HepG2 (cell line): ENCODE data around the gene PKLR. TPM values are rescaled to one million over a fixed set of nuclear protein-coding genes. Genes with fewer than 3 reads are reported as not detected.
A peak's percentile ranks its signal among the peaks of the same experiment; 100 is the strongest.

Experiments used
- AGO1 ChIP-seq: fragments of 200-400 bp; formaldehyde crosslinking; IDR thresholded peaks from 2 replicates; pipeline ENCODE4 v1.6.1; 2017; ENCODE audit warnings: mild to moderate bottlenecking, low read depth, low read length, moderate library complexity; ENCODE audit not compliant: poor library complexity, severe bottlenecking
- ARID5B ChIP-seq: IDR thresholded peaks from 2 replicates; pipeline ENCODE4 v1.4.0; 2020; ENCODE audit warnings: mild to moderate bottlenecking, missing genetic modification reagents
- BRCA1 ChIP-seq: sonication (generic); formaldehyde crosslinking; IDR thresholded peaks from 2 replicates; pipeline ENCODE4 v1.4.0; 2020; ENCODE audit warnings: missing genetic modification reagents
- EEA1 ChIP-seq: sonication (generic); formaldehyde crosslinking; IDR thresholded peaks from 2 replicates; pipeline ENCODE4 v1.5.1; 2020; ENCODE audit warnings: mild to moderate bottlenecking, missing genetic modification reagents, borderline replicate concordance
- ETV5 ChIP-seq: IDR thresholded peaks from 2 replicates; pipeline ENCODE4 v1.6.1; 2018; ENCODE audit warnings: missing biosample characterization, missing genetic modification reagents, inconsistent platforms, borderline replicate concordance
- GFI1 ChIP-seq: sonication (generic); formaldehyde crosslinking; IDR thresholded peaks from 2 replicates; pipeline ENCODE4 v1.5.0; 2020; ENCODE audit warnings: missing genetic modification reagents, mild to moderate bottlenecking, borderline replicate concordance
- GPBP1L1 ChIP-seq: sonication (generic); formaldehyde crosslinking; IDR thresholded peaks from 2 replicates; pipeline ENCODE4 v1.5.0; 2020; ENCODE audit warnings: mild to moderate bottlenecking, missing genetic modification reagents
- HHEX ChIP-seq: IDR thresholded peaks from 2 replicates; pipeline ENCODE4 v1.6.1; 2016; ENCODE audit warnings: control low read depth
- IKZF4 ChIP-seq: sonication (generic); formaldehyde crosslinking; IDR thresholded peaks from 2 replicates; pipeline ENCODE4 v1.5.1; 2020; ENCODE audit warnings: borderline replicate concordance, mild to moderate bottlenecking, low read depth, missing genetic modification reagents; ENCODE audit errors: not compliant biosample characterization
- JUNB ChIP-seq: sonication (generic); formaldehyde crosslinking; IDR thresholded peaks from 2 replicates; pipeline ENCODE4 v1.8.0; 2022; ENCODE audit warnings: missing genetic modification reagents, mild to moderate bottlenecking, borderline replicate concordance
- MED13 ChIP-seq: sonication (generic); formaldehyde crosslinking; IDR thresholded peaks from 2 replicates; pipeline ENCODE4 v1.5.0; 2020; ENCODE audit warnings: missing genetic modification reagents
- MTA1 ChIP-seq: sonication (generic); formaldehyde crosslinking; IDR thresholded peaks from 2 replicates; pipeline ENCODE4 v1.4.0; 2020; ENCODE audit warnings: missing genetic modification reagents, mild to moderate bottlenecking, borderline replicate concordance
- RNF2 ChIP-seq: fragments of 450-650 bp; conservative IDR thresholded peaks from 2 replicates; pipeline ENCODE4 v1.6.1; 2016; ENCODE audit warnings: low read depth
- ZFP41 ChIP-seq: sonication (generic); formaldehyde crosslinking; IDR thresholded peaks from 2 replicates; pipeline ENCODE4 v1.4.0; 2020; ENCODE audit warnings: mild to moderate bottlenecking, missing genetic modification reagents, borderline replicate concordance
- ZNF12 ChIP-seq: sonication (generic); formaldehyde crosslinking; IDR thresholded peaks from 2 replicates; pipeline ENCODE4 v1.5.0; 2020; ENCODE audit warnings: missing genetic modification reagents
- ZNF232 ChIP-seq: sonication (generic); formaldehyde crosslinking; IDR thresholded peaks from 2 replicates; pipeline ENCODE4 v1.4.0; 2020; ENCODE audit warnings: missing genetic modification reagents, borderline replicate concordance
- ZNF501 ChIP-seq: sonication (generic); formaldehyde crosslinking; IDR thresholded peaks from 2 replicates; pipeline ENCODE4 v1.5.1; 2020; ENCODE audit warnings: mild to moderate bottlenecking, moderate library complexity, missing genetic modification reagents
- ZNF552 ChIP-seq: sonication (generic); formaldehyde crosslinking; IDR thresholded peaks from 2 replicates; pipeline ENCODE4 v1.9.0; 2022; ENCODE audit warnings: missing genetic modification reagents, mild to moderate bottlenecking, borderline replicate concordance
- ZNF619 ChIP-seq: sonication (generic); formaldehyde crosslinking; IDR thresholded peaks from 2 replicates; pipeline ENCODE4 v1.4.0; 2020; ENCODE audit warnings: mild to moderate bottlenecking, missing genetic modification reagents
- ZZZ3 ChIP-seq: sonication (generic); formaldehyde crosslinking; IDR thresholded peaks from 2 replicates; pipeline ENCODE4 v1.4.0; 2020; ENCODE audit warnings: missing genetic modification reagents, mild to moderate bottlenecking, borderline replicate concordance
- polyA plus RNA-seq, 8 experiments: library from polyadenylated mRNA; depleted of rRNA in 3 of 8; stranded (reverse) in 7 of 8; unstranded in 1 of 8; fragments of >200 nt; fragmentation: Illumina TruSeq in 4 of 8; extraction: Trizol in 4 of 8; gene quantifications; 2 replicates each; pipeline versions ENCODE4 v1.2.1 to v1.2.3, GENCODE V29; 2011 to 2016; ENCODE audit warnings: low read depth in 4 of 8, missing spikeins in 1 of 8, mixed read lengths in 1 of 8; ENCODE audit not compliant: insufficient read depth in 1 of 8
- total RNA-seq, 5 experiments: library from RNA; depleted of rRNA; stranded (reverse); fragments of >200 nt; fragmentation: Illumina TruSeq; extraction: Trizol; gene quantifications; 2 replicates each; pipeline ENCODE4 v1.2.3, GENCODE V29; 2016; ENCODE audit warnings: low read depth in 1 of 5
- TF ChIP-seq, protein P1 (sequence below): IDR thresholded peaks from 2 replicates; pipeline ENCODE4 v1.6.1; 2012; ENCODE audit warnings: low read depth, low read length, improper control_type of control experiment

PKLR gene
- total and polyA plus RNA-seq, 2 of the 13 experiments (the other 11 are each of a cell fraction or from before 2014, with no cell fraction given) = 10.3 to 29.3 TPM

GRCh38 chr1:155322953-155323728 is 21.9 kb upstream of the PKLR start (continued):
- TF ChIP-seq MTA1 (no peak; the same call in 1 of the 2 replicates), GPBP1L1 (no peak), ZNF619 (CRISPR knock-in tag) (no peak), ZFP41 (CRISPR knock-in tag) (no peak), IKZF4 (CRISPR knock-in tag) (no peak), ZNF501 (CRISPR knock-in tag) (peak; percentile 69), ZNF552 (no peak), MED13 (CRISPR knock-in tag) (no peak), AGO1 (peak; percentile 69), JUNB (CRISPR knock-in tag) (no peak), HHEX (CRISPR knock-in tag) (no peak), ETV5 (peak; percentile 53; the same call in 1 of the 2 replicates), ZNF12 (CRISPR knock-in tag) (no peak), RNF2 (no peak), ZNF232 (CRISPR knock-in tag) (no peak), EEA1 (no peak), ARID5B (CRISPR knock-in tag) (no peak), ZZZ3 (no peak; the same call in 1 of the 2 replicates), BRCA1 (CRISPR knock-in tag) (no peak), GFI1 (CRISPR knock-in tag) (no peak)
- TF ChIP-seq, protein P1, sequence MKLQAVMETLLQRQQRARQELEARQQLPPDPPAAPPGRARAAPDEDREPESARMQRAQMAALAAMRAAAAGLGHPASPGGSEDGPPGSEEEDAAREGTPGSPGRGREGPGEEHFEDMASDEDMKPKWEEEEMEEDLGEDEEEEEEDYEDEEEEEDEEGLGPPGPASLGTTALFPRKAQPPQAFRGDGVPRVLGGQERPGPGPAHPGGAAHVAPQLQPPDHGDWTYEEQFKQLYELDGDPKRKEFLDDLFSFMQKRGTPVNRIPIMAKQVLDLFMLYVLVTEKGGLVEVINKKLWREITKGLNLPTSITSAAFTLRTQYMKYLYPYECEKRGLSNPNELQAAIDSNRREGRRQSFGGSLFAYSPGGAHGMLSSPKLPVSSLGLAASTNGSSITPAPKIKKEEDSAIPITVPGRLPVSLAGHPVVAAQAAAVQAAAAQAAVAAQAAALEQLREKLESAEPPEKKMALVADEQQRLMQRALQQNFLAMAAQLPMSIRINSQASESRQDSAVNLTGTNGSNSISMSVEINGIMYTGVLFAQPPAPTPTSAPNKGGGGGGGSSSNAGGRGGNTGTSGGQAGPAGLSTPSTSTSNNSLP = no peak
